GM13976 (cell line): ENCODE data around the gene CHURC1.

ENCODE experiments used
- DNase-seq: peaks from one replicate; pipeline ENCODE4 v3.0.0; 2012; ENCODE audit warnings: low spot score
- in situ Hi-C: fragments of 300-500 bp; cut with MboI; formaldehyde crosslinking; loops from one replicate; pipeline ENCODE4 v1.12.0; 2022; ENCODE audit warnings: low sequenced_read_pairs, mixed read lengths, inconsistent platforms; ENCODE audit not compliant: unreplicated experiment
- TF ChIP-seq, protein P1 (sequence below): IDR thresholded peaks from 2 replicates; pipeline ENCODE4 v1.5.1; 2012; ENCODE audit warnings: borderline replicate concordance, mild to moderate bottlenecking; ENCODE audit not compliant: insufficient read depth; ENCODE audit errors: extremely low read depth, missing control alignments, control extremely low read depth

Gene CHURC1

DNA sequence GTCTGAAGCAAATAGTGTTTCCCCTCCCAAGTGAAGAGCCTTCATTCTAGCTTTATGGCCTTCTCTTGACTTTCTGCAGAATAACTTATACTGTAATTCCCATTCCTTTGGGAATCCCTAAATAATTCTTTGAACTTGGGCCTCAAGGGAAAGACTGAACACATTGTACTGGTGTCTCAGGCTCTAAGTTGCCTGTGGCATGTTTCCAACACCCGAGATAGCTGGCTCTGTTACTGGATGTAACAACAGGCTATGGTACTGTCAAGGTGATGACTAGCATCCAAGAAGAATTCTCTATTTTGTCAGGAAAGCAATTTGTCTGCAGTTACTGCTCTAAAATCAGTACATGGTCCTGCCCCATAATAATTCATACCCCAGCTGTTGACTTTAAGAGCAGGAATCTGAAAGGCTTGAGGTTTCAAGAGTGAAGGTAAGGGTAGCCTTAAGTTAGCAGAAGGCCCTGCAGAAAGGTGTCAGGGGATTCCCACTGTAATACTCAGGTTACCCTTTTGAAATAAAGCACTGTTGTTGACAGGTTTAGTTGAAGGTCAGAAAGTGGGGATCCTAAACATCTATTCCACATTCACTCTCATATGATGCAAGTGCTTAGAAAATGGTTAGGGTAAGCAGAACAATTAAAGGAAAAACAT, 23.0 kb downstream of the CHURC1 start:
- in situ Hi-C loops: no loop called here
- DNase-seq: no peak
- TF ChIP-seq, protein P1, sequence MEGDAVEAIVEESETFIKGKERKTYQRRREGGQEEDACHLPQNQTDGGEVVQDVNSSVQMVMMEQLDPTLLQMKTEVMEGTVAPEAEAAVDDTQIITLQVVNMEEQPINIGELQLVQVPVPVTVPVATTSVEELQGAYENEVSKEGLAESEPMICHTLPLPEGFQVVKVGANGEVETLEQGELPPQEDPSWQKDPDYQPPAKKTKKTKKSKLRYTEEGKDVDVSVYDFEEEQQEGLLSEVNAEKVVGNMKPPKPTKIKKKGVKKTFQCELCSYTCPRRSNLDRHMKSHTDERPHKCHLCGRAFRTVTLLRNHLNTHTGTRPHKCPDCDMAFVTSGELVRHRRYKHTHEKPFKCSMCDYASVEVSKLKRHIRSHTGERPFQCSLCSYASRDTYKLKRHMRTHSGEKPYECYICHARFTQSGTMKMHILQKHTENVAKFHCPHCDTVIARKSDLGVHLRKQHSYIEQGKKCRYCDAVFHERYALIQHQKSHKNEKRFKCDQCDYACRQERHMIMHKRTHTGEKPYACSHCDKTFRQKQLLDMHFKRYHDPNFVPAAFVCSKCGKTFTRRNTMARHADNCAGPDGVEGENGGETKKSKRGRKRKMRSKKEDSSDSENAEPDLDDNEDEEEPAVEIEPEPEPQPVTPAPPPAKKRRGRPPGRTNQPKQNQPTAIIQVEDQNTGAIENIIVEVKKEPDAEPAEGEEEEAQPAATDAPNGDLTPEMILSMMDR: no peak

DNA sequence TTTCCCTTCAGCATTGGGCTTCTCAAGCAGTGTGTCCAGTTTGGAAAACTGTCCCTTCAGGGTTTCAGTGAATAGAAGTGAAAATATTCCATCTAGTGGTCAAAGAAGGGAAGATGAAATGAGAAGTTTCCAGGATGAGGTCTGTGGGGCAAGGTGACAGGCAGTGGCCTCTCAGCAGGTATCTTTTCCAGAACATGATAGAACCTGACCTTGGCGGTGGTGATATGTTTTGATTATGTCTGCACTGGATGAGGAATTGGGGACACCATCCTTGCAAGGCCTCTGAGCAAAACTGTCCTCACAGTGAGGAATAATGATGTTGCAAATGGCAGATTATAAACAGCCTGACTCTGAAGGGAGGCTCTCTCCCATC, 23.6 kb downstream of the CHURC1 start:
- no peak for DNase-seq
- in situ Hi-C loops: no loop called here

DNA sequence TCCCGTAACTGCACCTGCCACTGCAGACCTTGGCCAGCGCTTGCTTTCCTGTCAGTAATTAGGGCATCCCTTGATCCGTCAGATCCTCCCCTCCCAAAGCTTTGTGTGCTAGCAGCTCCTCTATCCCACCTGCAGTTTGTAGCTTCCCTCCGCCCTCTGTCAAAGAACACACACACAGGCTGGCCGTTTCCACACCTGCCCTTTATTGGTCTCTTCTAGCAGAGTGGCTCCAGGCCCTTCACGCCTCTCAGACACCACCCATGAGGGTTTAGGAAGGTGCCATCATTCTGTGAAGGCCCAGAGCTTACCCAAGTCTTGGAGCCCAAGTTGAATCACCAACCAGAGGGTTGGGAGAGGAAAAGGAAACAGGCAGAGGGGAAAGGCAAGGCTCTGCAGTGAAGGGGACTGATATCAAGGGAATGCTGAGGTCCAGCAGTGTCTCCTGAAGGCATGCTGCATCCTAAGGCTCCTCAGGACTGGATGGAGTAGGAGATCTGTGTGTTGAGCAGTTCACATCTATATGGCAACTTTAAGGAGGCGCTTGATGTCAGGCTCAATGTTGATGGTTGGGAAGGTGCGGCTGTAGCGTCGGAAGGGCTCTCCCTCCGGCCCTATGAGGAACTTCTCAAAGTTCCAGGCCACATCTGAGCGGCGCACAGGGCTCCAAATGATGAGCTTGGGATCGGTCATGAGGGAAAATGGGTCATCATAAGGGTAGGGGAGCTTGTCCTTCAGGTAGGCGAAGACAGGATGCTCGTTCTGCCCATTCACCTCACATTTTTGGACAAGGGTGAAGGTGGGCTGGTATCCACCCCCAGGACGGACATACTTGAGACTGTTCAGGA, 24.9 kb downstream of the CHURC1 start:
- in situ Hi-C loops: no loop called here
- TF ChIP-seq, protein P1: no peak
- DNase-seq: no peak

More for the DNA sequence above, 23.6 kb downstream of the CHURC1 start:
- TF ChIP-seq, protein P1: no peak

DNA sequence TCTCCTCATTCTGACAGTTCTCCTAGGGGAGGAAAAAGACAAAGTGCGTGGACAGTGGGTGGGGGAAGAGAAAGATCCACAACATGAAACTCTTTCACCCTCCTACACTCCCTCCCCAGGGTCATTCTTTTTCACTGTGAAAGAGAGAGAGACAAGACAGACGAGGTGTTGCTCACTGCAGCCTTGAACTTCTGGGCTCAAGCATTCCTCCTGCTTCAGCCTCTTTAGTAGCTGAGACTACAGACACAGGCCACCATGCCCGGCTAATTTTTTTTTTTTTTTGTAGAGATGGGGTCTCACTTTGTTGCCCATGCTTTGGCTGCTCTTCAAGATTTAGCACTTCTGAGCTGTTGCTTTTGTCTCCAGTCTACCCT, 25.5 kb downstream of the CHURC1 start:
- TF ChIP-seq, protein P1: no peak
- in situ Hi-C loops: no loop called here
- DNase-seq: no peak

DNA sequence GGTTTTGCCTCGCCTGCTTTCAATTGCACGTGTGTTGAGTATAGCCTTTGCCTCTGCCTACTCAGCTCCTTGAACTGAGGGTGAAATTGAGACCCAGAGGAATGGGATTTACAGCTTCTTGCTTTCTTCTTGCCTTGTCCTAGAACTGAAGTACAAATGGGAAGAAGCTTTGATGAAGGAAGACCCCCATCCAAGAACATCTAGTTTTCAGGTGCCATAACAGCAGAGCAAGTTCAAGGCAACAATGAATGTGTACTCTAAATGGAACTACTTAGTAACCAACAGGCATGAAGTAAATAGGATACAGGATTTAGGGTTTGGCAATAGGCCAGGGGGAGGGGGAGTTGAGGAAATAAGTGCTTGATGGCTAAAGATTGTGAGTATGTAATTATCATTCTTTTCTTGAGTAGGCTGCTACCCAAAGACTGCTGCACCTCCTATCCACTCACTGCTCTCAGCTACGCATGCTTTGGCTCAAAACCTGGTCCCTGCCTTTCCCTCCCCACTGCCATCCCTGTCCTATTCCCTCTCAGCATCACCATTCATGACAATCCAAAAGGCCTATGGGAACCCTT, 26.2 kb downstream of the CHURC1 start:
- TF ChIP-seq, protein P1: no peak
- in situ Hi-C loops: no loop called here
- no peak for DNase-seq

DNA sequence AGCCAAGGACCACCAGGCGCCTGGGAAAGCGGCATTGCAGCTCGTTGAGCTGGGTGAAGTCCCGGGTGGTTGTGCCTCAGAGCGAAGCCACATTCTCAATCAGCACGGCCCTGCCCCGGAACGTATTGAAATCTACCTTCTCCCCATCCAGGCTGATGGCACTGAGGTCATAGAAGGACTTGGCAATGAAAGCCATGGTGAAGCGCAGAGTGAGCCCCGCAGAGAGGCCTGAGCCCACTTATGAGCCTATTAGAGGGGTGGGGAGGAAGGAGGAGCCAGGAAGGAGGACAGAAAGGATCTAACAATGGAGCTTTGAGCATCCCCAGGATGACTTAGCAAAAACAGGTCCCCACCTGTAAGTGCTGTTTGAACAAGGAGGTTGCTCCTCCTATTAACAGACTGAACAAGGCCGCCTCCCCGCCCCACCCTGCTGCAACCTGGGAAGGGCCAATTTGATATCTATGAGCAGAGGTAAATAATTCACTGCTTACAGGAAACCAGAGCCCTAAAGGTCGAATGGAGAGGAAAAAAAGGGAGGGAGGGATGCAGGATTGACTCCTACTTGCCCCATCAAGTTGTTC, 28.4 kb downstream of the CHURC1 start, which contains the start of gene GPX2:
GPX2 (minus strand) TSS at position 215 of the 581 bp plus-strand sequence; CDS start at position 196, 19 bp downstream.
- DNase-seq: no peak
- in situ Hi-C loops: no loop called here
- TF ChIP-seq, protein P1: no peak
